Epithelial cell of proximal tubule (primary cell): Measurements from ENCODE around the gene PUS3. TPM values are rescaled to one million over a fixed set of nuclear protein-coding genes. Genes with fewer than 3 reads are reported as not detected.

Source experiments
- DNase-seq: peaks from one replicate; pipeline ENCODE4 v3.0.0-alpha.2; 2011; ENCODE audit warnings: low read depth
- H3K4me3 ChIP-seq: 2 replicates; pipeline ENCODE4 v1.5.1; 2011; ENCODE audit warnings: low read depth, mild to moderate bottlenecking, low read length
- total RNA-seq: library from RNA; depleted of rRNA; stranded (reverse); fragments of >200 nt; gene quantifications from 2 replicates; pipeline ENCODE4 v1.2.3, GENCODE V29; 2015
- TF ChIP-seq, protein P1 (sequence below): conservative IDR thresholded peaks from 2 replicates; pipeline ENCODE4 v1.5.1; 2012; ENCODE audit warnings: low read depth, mild to moderate bottlenecking, low read length

Gene PUS3
- total RNA-seq, 1 donor from 2014 or later: 7.1 TPM

DNA sequence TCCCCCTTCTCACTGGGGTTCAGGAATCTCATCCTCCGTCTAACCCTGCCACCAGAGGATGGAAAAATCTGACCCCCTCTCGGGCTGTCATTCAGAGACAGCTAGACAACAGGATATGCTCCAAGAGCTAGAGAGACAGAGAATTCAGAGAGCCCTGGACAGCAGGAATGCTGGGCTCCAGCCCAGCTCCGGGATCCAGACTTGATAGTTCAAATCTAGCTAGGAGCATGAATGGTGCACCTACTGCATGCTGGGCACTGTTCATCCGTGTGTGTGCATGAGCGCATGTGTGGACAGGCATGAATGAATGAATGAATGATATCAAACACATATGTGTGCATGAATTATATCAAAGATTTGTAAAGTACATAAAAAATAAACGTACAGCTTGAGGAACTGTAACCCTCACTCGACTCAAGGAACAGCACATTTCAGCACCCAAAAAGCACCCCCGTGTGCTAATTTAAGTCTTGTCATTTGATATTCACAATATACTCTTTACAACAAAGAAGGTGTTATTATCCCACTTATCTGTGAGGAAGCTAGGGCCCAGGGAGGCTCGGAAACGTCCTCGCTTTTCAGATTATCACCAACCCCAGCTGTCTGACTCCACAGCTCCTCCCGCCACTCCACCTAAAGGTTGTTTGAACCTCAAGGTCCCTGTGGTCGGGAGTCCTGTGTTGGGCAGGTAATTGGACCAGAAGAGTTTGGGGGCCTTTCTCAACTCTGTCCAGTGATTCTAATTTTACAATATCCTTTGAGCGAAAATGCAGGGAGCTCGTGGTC, 42.2 kb upstream of the PUS3 start:
- H3K4me3 ChIP-seq: no peak overlapping the region
- DNase-seq: no peak
- TF ChIP-seq, protein P1, sequence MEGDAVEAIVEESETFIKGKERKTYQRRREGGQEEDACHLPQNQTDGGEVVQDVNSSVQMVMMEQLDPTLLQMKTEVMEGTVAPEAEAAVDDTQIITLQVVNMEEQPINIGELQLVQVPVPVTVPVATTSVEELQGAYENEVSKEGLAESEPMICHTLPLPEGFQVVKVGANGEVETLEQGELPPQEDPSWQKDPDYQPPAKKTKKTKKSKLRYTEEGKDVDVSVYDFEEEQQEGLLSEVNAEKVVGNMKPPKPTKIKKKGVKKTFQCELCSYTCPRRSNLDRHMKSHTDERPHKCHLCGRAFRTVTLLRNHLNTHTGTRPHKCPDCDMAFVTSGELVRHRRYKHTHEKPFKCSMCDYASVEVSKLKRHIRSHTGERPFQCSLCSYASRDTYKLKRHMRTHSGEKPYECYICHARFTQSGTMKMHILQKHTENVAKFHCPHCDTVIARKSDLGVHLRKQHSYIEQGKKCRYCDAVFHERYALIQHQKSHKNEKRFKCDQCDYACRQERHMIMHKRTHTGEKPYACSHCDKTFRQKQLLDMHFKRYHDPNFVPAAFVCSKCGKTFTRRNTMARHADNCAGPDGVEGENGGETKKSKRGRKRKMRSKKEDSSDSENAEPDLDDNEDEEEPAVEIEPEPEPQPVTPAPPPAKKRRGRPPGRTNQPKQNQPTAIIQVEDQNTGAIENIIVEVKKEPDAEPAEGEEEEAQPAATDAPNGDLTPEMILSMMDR: no peak

DNA sequence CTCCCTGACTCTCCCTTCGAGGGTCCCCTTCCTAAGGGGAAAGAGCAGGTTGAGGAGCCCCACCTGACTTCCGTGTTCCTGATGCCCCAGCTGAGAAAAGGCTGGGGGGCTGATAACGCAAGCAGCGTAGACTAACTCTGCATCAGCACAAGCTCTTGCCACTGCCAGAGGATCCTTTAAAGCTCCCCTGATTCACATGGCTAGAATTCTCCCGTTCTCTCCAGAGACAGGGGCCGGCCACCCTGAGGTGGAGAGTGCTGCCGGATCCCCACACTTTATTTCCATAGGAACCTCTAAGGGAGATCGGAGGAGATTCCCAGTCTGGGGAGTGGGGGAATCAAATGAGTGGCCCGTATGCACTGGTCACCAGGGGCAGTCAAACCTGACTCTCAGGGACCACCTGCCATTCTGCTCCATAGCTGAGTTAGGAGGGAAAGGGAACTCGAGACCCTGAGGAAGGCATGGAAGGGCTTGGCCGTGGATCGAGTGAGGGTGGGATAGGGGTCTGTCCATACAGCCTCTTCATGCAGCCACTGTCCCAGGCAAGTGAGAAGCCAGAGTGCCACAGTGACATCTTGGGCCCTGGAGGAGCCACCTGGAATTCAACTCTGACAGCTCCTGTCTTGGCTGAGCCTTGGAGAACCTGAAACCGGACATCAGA, 41.5 kb upstream of the PUS3 start:
- DNase-seq: no peak
- H3K4me3 ChIP-seq: no peak overlapping the region
- TF ChIP-seq, protein P1: no peak

DNA sequence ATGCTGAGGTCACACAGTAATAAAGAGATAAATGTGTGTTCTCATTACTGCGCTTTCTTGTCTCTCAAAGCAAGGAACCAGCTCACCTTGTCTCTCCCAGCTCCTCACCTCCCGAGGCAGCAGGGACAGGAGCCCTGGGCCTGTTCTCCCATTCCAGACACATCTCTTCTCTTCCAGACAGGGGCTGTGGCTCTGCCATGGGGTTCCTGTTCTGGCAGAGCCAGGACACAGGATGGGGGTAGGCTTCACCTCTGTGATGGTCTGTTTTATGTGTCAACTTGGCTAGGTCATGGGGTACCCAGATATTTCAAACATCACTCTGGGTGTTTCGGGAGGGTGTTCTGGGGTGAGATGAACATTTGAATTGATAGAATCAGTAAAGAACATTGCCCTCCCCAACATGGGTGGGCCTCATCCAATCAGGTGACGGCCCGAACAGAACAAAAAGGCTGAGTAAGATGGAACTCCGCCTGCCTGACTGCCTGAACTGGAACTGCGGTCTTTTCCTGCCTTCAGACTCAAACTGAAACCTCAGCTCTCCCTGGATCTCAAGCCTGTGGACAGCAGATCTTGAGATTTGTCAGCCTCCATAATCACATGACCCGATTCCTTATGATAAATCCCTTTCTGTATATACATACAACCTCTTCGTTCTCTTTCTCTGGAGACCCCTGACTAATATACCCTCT, 40.8 kb upstream of the PUS3 start:
- no peak overlapping the region for H3K4me3 ChIP-seq
- TF ChIP-seq, protein P1: no peak
- DNase-seq: no peak

DNA sequence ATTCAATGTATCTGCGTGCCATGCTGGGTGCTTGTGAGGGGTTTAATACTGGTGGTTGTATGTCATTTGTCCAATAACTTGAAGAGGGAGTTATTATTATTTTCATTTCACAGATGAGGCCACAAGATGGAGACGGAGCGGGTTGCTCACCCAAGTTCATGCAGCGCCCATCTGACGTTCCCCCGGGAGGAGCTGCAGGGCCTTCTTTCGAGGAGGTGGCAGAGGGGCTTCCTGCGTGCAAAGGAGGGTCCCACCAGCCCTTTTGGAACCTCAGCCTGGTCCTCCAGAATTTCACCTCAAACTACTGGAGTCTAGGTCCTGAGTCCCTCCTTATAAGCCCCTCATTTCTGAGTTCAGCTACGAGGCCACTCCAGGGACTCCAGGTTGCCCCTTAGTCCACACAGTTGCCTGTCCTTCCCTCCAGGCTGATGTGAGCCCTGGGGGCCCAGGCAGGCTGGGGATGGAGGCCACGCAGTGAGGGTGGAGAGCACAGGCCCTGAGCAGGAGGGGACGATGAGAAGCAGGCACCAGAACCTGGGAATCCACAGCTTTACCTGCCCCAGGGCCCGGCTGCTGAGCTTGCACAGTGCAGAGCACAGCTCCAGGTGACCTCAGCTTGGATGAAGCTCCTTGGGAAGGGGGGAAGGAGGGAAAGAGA, 39.9 kb upstream of the PUS3 start:
- TF ChIP-seq, protein P1: no peak

DNA sequence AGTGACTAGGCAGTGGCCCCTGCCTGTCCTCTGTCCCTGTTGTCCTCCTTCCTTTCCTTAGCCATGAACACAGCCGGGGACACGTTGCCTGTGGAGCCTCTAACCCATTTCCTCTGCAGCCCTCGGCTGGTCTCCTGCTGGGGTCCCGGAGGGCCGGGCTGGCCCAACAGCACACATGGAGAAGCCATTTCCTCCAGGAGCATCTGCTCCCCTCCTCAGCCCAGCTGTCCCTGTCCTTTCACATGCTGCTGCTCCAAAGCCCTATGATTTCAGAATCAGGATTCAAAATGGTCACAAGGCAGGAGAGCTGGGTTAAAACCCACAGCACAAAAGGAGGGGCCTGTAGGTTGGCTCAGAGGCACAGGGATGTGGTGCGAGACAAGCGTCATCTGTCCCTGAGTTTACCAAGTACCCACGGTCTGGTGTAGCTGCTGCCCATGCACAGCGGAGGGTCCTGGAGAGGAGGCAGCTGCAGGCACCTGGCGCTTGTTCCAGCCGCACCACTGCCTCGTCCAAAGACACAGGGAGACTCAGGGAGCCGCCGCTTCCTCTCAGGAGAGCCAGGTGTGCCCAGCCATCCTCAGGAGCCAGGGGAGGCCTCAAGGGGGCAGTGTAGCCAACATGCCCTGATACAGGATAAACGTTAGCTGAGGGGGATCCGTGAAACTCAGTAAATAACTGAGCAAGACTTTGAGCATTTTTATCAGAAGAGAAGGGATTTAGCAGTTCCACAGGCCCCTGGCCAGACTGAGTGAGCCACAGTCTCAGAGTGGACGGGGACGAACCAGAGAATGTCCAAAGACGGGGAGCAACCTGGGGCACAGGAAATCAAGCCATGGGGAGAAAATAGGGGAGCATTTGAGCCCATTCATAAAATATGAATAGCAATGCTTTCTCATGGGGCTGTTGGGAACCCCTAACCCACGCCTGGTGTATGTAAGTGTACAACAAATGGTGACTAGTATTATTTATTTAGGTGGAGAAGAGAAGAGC, 38.9 kb upstream of the PUS3 start:
- H3K4me3 ChIP-seq: no peak overlapping the region
- no peak for DNase-seq
- TF ChIP-seq, protein P1: peak; percentile 93

More for the DNA sequence above, 39.9 kb upstream of the PUS3 start:
- DNase-seq: no peak
- H3K4me3 ChIP-seq: no peak overlapping the region

DNA sequence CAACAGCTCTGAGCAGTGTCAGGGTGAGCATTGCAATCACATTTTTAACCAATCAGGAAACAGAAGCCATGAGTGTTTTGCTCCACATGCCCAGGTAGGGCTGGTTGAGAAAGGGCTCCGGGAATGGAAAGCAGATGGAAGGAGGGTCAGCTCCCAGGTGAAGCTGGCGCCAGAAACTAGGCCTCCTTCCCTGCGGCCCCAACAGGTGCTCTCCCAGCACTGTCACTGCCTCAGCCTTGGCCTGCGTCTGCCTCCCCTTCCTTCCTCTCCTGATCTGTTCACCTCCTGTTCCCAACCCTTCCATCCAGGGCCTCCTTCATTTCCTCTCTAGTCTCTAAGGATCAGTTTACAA, 38.2 kb upstream of the PUS3 start:
- TF ChIP-seq, protein P1: no peak
- no peak overlapping the region for H3K4me3 ChIP-seq
- no peak for DNase-seq
